ENCODE data around the gene SYCE3.

The SYCE3 gene

GRCh38 chr22:50600538-50600937 lies 37.8 kb upstream of the SYCE3 start, which contains the start of gene MAPK8IP2:
MAPK8IP2 (plus strand) TSS chr22:50600793; CDS start chr22:50600819, 26 bp downstream.
- DNase-seq (ENCODE audit: low spot score) = no peak

- DNase-seq (ENCODE audit: low spot score) = peak; percentile 44
Measured at GRCh38 chr22:50599816-50600455, 37.2 kb upstream of the SYCE3 start.

GRCh38 chr22:50597097-50597496 lies 34.4 kb upstream of the SYCE3 start:
- DNase-seq (ENCODE audit: low spot score) = no peak

GRCh38 chr22:50595189-50595588 lies 32.5 kb upstream of the SYCE3 start:
- DNase-seq (ENCODE audit: low spot score) = no peak

GRCh38 chr22:50587407-50587806 lies 24.7 kb upstream of the SYCE3 start:
- DNase-seq (ENCODE audit: low spot score) = no peak

- no peak for DNase-seq (ENCODE audit: low spot score)
Measured at GRCh38 chr22:50586416-50586815, 23.7 kb upstream of the SYCE3 start.

GRCh38 chr22:50585781-50586180 lies 23.1 kb upstream of the SYCE3 start:
- DNase-seq (ENCODE audit: low spot score) = no peak

GRCh38 chr22:50585238-50585637 lies 22.5 kb upstream of the SYCE3 start:
- DNase-seq (ENCODE audit: low spot score) = no peak

GRCh38 chr22:50584106-50585096 lies 21.7 kb upstream of the SYCE3 start:
- DNase-seq (ENCODE audit: low spot score) = no peak

GRCh38 chr22:50583294-50583861 lies 20.7 kb upstream of the SYCE3 start:
- DNase-seq (ENCODE audit: low spot score) = no peak

GRCh38 chr22:50582493-50583293 lies 20.0 kb upstream of the SYCE3 start, which contains the start of gene CHKB:
CHKB (minus strand) TSS chr22:50582849; CDS start chr22:50582781, 68 bp downstream.
- DNase-seq (ENCODE audit: low spot score) = peak; percentile 98

GRCh38 chr22:50581950-50582492 lies 19.3 kb upstream of the SYCE3 start:
- DNase-seq (ENCODE audit: low spot score) = peak; percentile 25

- DNase-seq (ENCODE audit: low spot score) = no peak
Measured at GRCh38 chr22:50581031-50581949, 18.6 kb upstream of the SYCE3 start.

- DNase-seq (ENCODE audit: low spot score) = no peak
Measured at GRCh38 chr22:50579752-50580151, 17.0 kb upstream of the SYCE3 start.

- DNase-seq (ENCODE audit: low spot score) = no peak
Measured at GRCh38 chr22:50578776-50579310, 16.1 kb upstream of the SYCE3 start.

- DNase-seq (ENCODE audit: low spot score) = no peak
Measured at GRCh38 chr22:50577987-50578775, 15.5 kb upstream of the SYCE3 start, which contains the start of gene CPT1B. CPT1B (minus strand) TSS chr22:50578427; CDS start chr22:50577915, 512 bp downstream.

- no peak for DNase-seq (ENCODE audit: low spot score)
Measured at GRCh38 chr22:50577697-50577986, 14.9 kb upstream of the SYCE3 start.

GRCh38 chr22:50576806-50577696 lies 14.3 kb upstream of the SYCE3 start:
- no peak for DNase-seq (ENCODE audit: low spot score)
